ENCODE measurements around the gene CNGB1.
A peak's percentile ranks its signal among the peaks of the same experiment; 100 is the strongest.
"Not testable (repeated sequence)": the region's sequence is repeated elsewhere in the genome, so short reads cannot be mapped to it uniquely, and the experiment has no call there.

The CNGB1 gene

GRCh38 chr16:57846931-57847330 is 124.0 kb downstream of the CNGB1 start:
- not testable (repeated sequence) for DNase-seq

- DNase-seq, result peak; percentile 86
These were observed 124.7 kb downstream of the CNGB1 start for GRCh38 chr16:57846078-57846697.

- DNase-seq, result no peak
These were observed 125.8 kb downstream of the CNGB1 start for GRCh38 chr16:57845115-57845514.

DNA sequence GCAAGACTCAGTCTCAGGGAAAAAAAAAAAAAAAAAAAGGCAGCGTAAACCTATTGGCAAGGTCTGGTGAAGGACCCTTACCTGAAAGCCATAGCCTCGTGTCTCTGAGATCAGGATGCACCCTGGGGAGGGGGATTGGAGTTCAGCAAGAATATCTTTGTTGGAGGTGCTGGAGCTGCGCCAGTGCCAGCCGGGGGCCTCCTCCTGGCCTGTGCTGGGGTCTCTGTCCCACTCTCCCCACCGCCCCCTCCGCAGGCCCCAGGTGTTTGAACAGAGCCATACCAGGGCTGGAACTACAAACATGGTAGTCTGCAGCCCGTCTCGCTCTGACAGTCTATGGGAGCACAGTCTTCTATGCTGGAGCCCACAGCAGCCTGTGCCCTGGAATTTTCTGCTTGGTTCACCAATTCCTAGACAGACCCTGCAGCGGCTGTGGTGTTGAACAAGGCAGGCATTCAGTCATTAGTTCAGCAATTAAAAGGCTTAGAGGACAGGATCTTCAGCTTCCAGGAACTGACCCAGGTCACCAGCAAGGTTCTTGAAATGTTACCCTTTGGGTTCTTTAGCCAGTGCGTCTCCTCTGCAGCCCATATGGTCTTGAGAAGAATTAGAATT is 126.4 kb downstream of the CNGB1 start:
- peak; percentile 69 for DNase-seq

DNA sequence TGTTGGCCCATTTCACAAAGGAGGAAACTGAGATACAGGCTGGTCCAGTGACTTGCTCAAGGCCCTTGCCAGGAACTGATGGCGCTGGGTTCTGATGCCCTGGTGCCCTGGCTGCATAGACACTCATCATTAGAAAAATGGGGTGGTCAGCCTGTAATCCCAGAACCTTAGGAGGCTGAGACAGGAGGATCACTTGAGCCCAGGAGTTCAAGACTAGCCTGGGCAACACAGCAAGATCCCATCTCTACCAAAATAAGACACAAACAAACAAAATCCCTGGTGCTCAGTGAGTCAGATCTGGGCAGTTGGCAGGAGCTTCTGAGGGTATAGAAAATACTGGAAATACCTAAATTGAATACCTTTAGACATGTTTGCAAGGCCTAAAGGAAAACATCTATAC is 127.5 kb downstream of the CNGB1 start:
- DNase-seq, result no peak

- no peak for DNase-seq
These were observed 128.3 kb downstream of the CNGB1 start for GRCh38 chr16:57842601-57843000.

DNA sequence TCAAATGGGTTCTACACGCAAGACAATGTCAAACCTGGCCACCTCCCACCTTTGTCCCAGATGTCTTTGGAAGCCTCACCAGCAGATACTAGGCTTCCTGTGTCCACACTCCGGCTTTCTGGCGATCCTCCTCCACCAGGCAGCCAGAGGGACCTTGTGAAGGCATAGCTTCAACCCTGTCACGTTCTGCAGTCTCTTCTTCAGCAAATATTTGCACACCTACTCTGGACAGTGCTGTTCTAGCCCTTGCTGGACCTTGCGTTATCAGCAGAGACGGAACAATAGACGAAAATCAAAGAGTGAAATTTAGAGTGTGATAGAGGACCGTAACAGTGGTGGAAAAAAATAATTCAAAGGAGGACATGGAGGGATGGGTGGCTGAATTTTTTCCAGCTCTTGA is 130.1 kb downstream of the CNGB1 start:
- DNase-seq, result no peak

GRCh38 chr16:57838161-57838560 is 132.8 kb downstream of the CNGB1 start:
- no peak for DNase-seq

DNA sequence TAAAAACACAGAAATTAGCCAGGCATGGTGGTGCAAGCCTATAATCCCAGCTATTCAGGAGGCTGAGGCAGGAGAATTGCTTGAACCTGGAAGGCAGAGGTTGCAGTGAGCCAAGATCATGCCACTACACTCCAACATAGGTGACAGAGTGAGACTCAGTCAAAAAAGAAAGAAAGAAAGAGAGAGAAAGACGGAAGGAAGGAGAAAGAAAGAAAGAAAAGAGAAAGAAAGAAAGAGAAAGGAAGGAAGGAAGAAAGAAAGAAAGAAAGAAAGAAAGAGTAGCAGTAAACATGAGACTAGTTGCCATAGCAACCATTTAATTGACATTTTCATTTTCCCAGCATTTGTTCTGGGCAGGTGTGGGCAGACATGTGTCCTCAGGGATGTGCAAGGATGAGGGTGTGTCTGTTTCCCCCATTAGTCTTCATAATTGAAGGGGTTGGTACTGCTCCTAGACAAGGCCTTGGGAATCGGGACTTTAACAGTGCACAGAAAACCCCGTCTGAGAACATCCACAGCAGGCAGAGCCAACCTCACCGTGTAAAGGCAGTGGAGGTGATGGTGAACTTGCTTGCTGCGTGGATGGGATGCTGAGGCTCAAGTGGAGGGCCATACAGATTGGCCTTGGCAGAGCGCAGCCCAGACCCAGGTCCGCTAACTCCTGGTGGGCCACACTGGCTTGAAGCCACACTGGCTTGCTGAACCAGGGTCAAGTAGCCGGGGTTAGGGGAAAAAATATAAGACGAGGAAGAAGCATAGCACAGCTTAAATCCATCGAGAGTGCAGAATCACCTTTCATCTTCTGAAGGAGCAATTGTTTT is 133.4 kb downstream of the CNGB1 start:
- DNase-seq, result no peak

- DNase-seq, result not testable (repeated sequence)
These were observed 135.5 kb downstream of the CNGB1 start for GRCh38 chr16:57835439-57835838.

DNA sequence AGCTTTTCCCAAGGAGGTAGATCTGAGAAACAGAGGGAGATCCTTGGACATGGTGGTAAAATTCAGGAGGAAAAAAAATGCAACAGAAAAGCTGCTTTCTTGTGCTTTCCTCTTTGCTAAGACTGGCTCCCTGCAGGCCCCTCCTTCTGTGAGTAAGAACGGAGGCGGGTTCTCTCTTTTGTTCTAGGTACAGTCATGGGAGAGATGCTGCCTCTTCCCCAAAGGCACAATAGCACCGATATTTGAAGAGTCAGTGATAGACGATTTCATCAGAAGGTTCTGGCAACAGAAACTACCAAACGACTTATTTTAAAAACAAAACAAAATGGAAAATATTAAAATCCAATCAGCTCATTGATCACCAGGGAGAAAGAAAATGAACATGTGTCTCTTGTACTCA is 136.0 kb downstream of the CNGB1 start:
- DNase-seq, result no peak

Measured in islet precursor cell (in vitro differentiated cells).